ENCODE measurements around the gene MCU. TPM values are rescaled to one million over a fixed set of nuclear protein-coding genes. Genes with fewer than 3 reads are reported as not detected.

The MCU gene
- total and polyA plus RNA-seq, 2 experiments from 2014 or later = 31.6 to 41.7 TPM

- no peaks in the 10 kb centered on the region for H3K36me3 ChIP-seq (replicated peaks; ENCODE audit: insufficient read depth, low read depth)
- TF ChIP-seq EZH2phosphoT487 (IDR thresholded peaks at IDR 0.05; ENCODE audit: low read depth, severe bottlenecking, unreplicated experiment) (no peak), CTCF (IDR thresholded peaks at IDR 0.05; ENCODE audit: poor library complexity) (no peak), EZH2 (IDR thresholded peaks at IDR 0.05; ENCODE audit: borderline replicate concordance) (no peak)
- no peak for DNase-seq (ENCODE audit: low spot score)
- peak overlapping the region; percentile 40 for H3K4me2 ChIP-seq
- no peaks in the 10 kb centered on the region for H4K20me1 ChIP-seq (ENCODE audit: insufficient read depth, poor library complexity, severe bottlenecking)
- H3K4me1 ChIP-seq (ENCODE audit: insufficient read depth) = peaks cover 5% of the 10 kb centered on the region
- H3K9me2 ChIP-seq (replicated peaks; ENCODE audit: insufficient read depth) = no peaks in the 10 kb centered on the region
- H3K27ac ChIP-seq = no peak overlapping the region
- no peaks in the 10 kb centered on the region for H3K27me3 ChIP-seq
- H3K79me2 ChIP-seq = peaks cover 25% of the 10 kb centered on the region
- no peak overlapping the region for H3K4me3 ChIP-seq
- no peak overlapping the region for H2AFZ ChIP-seq
- H3K9me3 ChIP-seq (ENCODE audit: low read depth) = no peaks in the 10 kb centered on the region
- WGBS (ENCODE audit: low lambda C conversion rate, missing lambda C conversion rate) = 69% methylated on average over 8 of the region's 8 CpGs
Measured at GRCh38 chr10:72831696-72832409, 139.9 kb downstream of the MCU start.

- Histone ChIP-seq H2AFZ (no peak overlapping the region), H3K79me2 (peaks cover 25% of the 10 kb centered on the region), H3K27ac (no peak overlapping the region), H3K4me3 (no peak overlapping the region), H4K20me1 (ENCODE audit: insufficient read depth, poor library complexity, severe bottlenecking) (no peaks in the 10 kb centered on the region), H3K4me2 (no peak overlapping the region), H3K9me2 (replicated peaks; ENCODE audit: insufficient read depth) (no peaks in the 10 kb centered on the region), H3K4me1 (ENCODE audit: insufficient read depth) (peaks cover 5% of the 10 kb centered on the region), H3K9me3 (ENCODE audit: low read depth) (no peaks in the 10 kb centered on the region), H3K27me3 (no peaks in the 10 kb centered on the region), H3K36me3 (replicated peaks; ENCODE audit: insufficient read depth, low read depth) (no peaks in the 10 kb centered on the region)
- TF ChIP-seq EZH2phosphoT487 (IDR thresholded peaks at IDR 0.05; ENCODE audit: low read depth, severe bottlenecking, unreplicated experiment) (no peak), EZH2 (IDR thresholded peaks at IDR 0.05; ENCODE audit: borderline replicate concordance) (no peak), CTCF (IDR thresholded peaks at IDR 0.05; ENCODE audit: poor library complexity) (no peak)
- DNase-seq (ENCODE audit: low spot score) = no peak
Measured at GRCh38 chr10:72832701-72833100, 140.8 kb downstream of the MCU start.

GRCh38 chr10:72834183-72834825 lies 142.4 kb downstream of the MCU start:
- Histone ChIP-seq H2AFZ (no peak overlapping the region), H3K4me2 (no peak overlapping the region), H3K27me3 (no peaks in the 10 kb centered on the region), H4K20me1 (ENCODE audit: insufficient read depth, poor library complexity, severe bottlenecking) (no peaks in the 10 kb centered on the region), H3K79me2 (peaks cover 25% of the 10 kb centered on the region), H3K4me1 (ENCODE audit: insufficient read depth) (peaks cover 5% of the 10 kb centered on the region), H3K9me3 (ENCODE audit: low read depth) (no peaks in the 10 kb centered on the region), H3K27ac (no peak overlapping the region), H3K36me3 (replicated peaks; ENCODE audit: insufficient read depth, low read depth) (no peaks in the 10 kb centered on the region), H3K4me3 (no peak overlapping the region), H3K9me2 (replicated peaks; ENCODE audit: insufficient read depth) (no peaks in the 10 kb centered on the region)
- WGBS (ENCODE audit: low lambda C conversion rate, missing lambda C conversion rate) = 86% methylated on average over 5 of the region's 5 CpGs
- DNase-seq (ENCODE audit: low spot score) = peak; percentile 71
- TF ChIP-seq EZH2phosphoT487 (IDR thresholded peaks at IDR 0.05; ENCODE audit: low read depth, severe bottlenecking, unreplicated experiment) = no peak
- peak; percentile 80 for TF ChIP-seq CTCF (IDR thresholded peaks at IDR 0.05; ENCODE audit: poor library complexity)
